Measurements from ENCODE around the gene GORAB. TPM values are rescaled to one million over a fixed set of nuclear protein-coding genes. Genes with fewer than 3 reads are reported as not detected.

GORAB gene
- total and polyA plus RNA-seq, 2 of the 4 experiments (the other 2 are of a cell fraction) = 11.3 to 14.0 TPM

DNA sequence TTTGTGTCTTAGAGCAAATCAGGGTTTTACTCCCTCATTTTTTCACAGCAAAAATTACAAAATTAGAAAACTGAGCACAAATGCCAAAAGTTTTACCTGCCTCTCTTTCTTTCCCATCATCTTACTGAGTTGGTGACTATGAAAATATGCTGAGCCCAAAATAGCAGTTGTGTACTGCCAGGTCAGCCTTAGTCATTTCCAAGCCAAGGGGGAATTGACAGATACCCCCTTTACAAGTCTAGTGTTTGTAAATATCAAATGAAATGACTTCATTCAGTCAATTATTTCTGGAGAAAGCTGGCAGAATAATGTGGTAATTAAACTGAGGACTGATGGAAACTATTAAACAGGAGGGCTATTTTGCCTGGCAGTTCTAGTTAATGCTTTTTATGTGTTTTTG lies 11.4 kb upstream of the GORAB start:
- H3K23ac ChIP-seq (ENCODE audit: low read depth, low read length) = no peak overlapping the region
- no peak overlapping the region for H3K4me3 ChIP-seq (ENCODE audit: insufficient read depth, low read depth, low read length)
- intact Hi-C loops (cut with micrococcal nuclease) = no loop called here
- in situ Hi-C loops (cut with MboI; ENCODE audit: low sequenced_read_pairs) = no loop called here
- ChIA-PET CTCF (interaction anchor here (1.2 kb wide), 1 partner anchor 10 kb away, joined by 4 read pairs; no protein-coding TSS in a partner anchor), POLR2A (ENCODE audit: unreplicated experiment) (no interaction called here)
- TF ChIP-seq, protein P1, sequence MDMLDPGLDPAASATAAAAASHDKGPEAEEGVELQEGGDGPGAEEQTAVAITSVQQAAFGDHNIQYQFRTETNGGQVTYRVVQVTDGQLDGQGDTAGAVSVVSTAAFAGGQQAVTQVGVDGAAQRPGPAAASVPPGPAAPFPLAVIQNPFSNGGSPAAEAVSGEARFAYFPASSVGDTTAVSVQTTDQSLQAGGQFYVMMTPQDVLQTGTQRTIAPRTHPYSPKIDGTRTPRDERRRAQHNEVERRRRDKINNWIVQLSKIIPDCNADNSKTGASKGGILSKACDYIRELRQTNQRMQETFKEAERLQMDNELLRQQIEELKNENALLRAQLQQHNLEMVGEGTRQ (IDR thresholded peaks at IDR 0.05; ENCODE audit: low read depth, low read length) = no peak
- peak; percentile 53 for TF ChIP-seq MAFK (IDR thresholded peaks at IDR 0.05; ENCODE audit: low read depth, low read length)
- H3K9ac ChIP-seq (ENCODE audit: low read depth, low read length) = no peak overlapping the region
- no peak overlapping the region for H2AK5ac ChIP-seq (ENCODE audit: low read depth, low read length)
- no peak overlapping the region for H3K27ac ChIP-seq (ENCODE audit: insufficient read depth, low read length)
- H3K4ac ChIP-seq (ENCODE audit: low read depth, low read length) = no peak overlapping the region
- no peak overlapping the region for H2BK20ac ChIP-seq (ENCODE audit: low read depth, low read length)
- no peaks in the 10 kb centered on the region for H3K27me3 ChIP-seq (ENCODE audit: control insufficient read depth, insufficient read depth, low read length)
- no peaks in the 10 kb centered on the region for H3K36me3 ChIP-seq (ENCODE audit: control insufficient read depth, insufficient read depth, low read length)
- H4K20me1 ChIP-seq (ENCODE audit: insufficient read depth, low read length) = no peaks in the 10 kb centered on the region
- H2AK9ac ChIP-seq (replicated peaks; ENCODE audit: low read depth, low read length, poor library complexity) = no peak overlapping the region
- no peaks in the 10 kb centered on the region for H3K9me3 ChIP-seq (ENCODE audit: control insufficient read depth, insufficient read depth, low read length)
- DNase-seq (peak; percentile 67), ATAC-seq (ENCODE audit: low read depth) (peak; percentile 42)
- H2AFZ ChIP-seq (replicated peaks; ENCODE audit: low read length, poor library complexity) = no peak overlapping the region
- H3K4me2 ChIP-seq (ENCODE audit: low read depth, low read length) = peak overlapping the region; percentile 17; the same call in 1 of the 2 replicates
- dilution Hi-C loops (cut with HindIII; ENCODE audit: low sequenced_read_pairs, unreplicated experiment) = no loop called here
- no TSS peak for BruUV-seq (replicated peaks)
- no peak overlapping the region for H3K14ac ChIP-seq (replicated peaks; ENCODE audit: low read depth, low read length)
- peak overlapping the region; percentile 75 for H2BK5ac ChIP-seq (ENCODE audit: low read depth, low read length, poor library complexity, severe bottlenecking)
- H4K91ac ChIP-seq (ENCODE audit: insufficient read depth, low read depth, low read length) = no peak overlapping the region
- no peak overlapping the region for H4K5ac ChIP-seq (ENCODE audit: low read depth, low read length)
- peak overlapping the region in 1 of 2 experiments; percentile 9; a peak in 1 of 4 replicates for H4K8ac ChIP-seq (ENCODE audit: low read depth in 2 of 2, low read length in 2 of 2)
- H3K18ac ChIP-seq (ENCODE audit: low read depth, low read length) = no peak overlapping the region
- H2BK15ac ChIP-seq (ENCODE audit: low read depth, low read length) = no peak overlapping the region
- 0 out of 2 replicates have a peak, but pooled peaks cover 2% of the 10 kb centered on the region for H3K9me1 ChIP-seq (ENCODE audit: insufficient read depth, low read length)
- peaks cover 8% of the 10 kb centered on the region; the same call in 1 of the 2 replicates for H3K4me1 ChIP-seq (ENCODE audit: control insufficient read depth, insufficient read depth, low read length)
- H3K79me1 ChIP-seq (ENCODE audit: low read depth in 1 of 2, low read length in 2 of 2) = peaks cover 0 to 3% of the 10 kb centered on the region in 2 experiments; a peak in 1 of 4 replicates
- H3K56ac ChIP-seq (ENCODE audit: extremely low read depth, insufficient read depth, low read length) = no peak overlapping the region
- no peak overlapping the region; the same call in 1 of the 2 replicates for H2BK120ac ChIP-seq (ENCODE audit: low read depth, low read length)
